HepG2 (cell line): ENCODE data around the gene CDK5RAP2.

Experiments
- BCL3 ChIP-seq: sonication (generic); formaldehyde crosslinking; IDR thresholded peaks from 2 replicates; pipeline ENCODE4 v1.5.1; 2020; ENCODE audit warnings: mild to moderate bottlenecking, missing genetic modification reagents, moderate library complexity
- CHD2 ChIP-seq: IDR thresholded peaks from 2 replicates; pipeline ENCODE4 v1.6.1; 2011; ENCODE audit warnings: low read depth, low read length, improper control_type of control experiment
- GMEB2 ChIP-seq: IDR thresholded peaks from 2 replicates; pipeline ENCODE4 v1.6.1; 2016; ENCODE audit warnings: missing biosample characterization, missing genetic modification reagents, low read depth
- JUN ChIP-seq: sonication (generic); formaldehyde crosslinking; IDR thresholded peaks from 2 replicates; pipeline ENCODE4 v1.4.0; 2020; ENCODE audit warnings: mild to moderate bottlenecking, missing genetic modification reagents
- MXD4 ChIP-seq: IDR thresholded peaks from 2 replicates; pipeline ENCODE4 v1.6.1; 2016; ENCODE audit warnings: mild to moderate bottlenecking, missing biosample characterization, missing genetic modification reagents
- SPEN ChIP-seq: sonication (generic); formaldehyde crosslinking; IDR thresholded peaks from 2 replicates; pipeline ENCODE4 v1.5.1; 2020; ENCODE audit warnings: low read depth, mild to moderate bottlenecking, missing genetic modification reagents
- U2AF1 ChIP-seq: fragments of 200-400 bp; formaldehyde crosslinking; optimal IDR thresholded peaks from 2 replicates; pipeline ENCODE3; 2017; ENCODE audit warnings: mild to moderate bottlenecking, low read depth, low read length
- ZMYM3 ChIP-seq: sonication (generic); formaldehyde crosslinking; IDR thresholded peaks from 2 replicates; pipeline ENCODE4 v1.5.1; 2020; ENCODE audit warnings: mild to moderate bottlenecking, missing genetic modification reagents
- ZNF550 ChIP-seq: sonication (generic); formaldehyde crosslinking; IDR thresholded peaks from 2 replicates; pipeline ENCODE4 v1.4.0; 2020; ENCODE audit warnings: mild to moderate bottlenecking, missing genetic modification reagents, borderline replicate concordance
- ZNF724P ChIP-seq: sonication (generic); formaldehyde crosslinking; IDR thresholded peaks from 2 replicates; pipeline ENCODE4 v1.8.0; 2022; ENCODE audit warnings: missing genetic modification reagents, borderline replicate concordance
- TF ChIP-seq, protein P1 (sequence below), 2 experiments: IDR thresholded peaks; 2 replicates each; pipeline ENCODE4 v1.6.1; 2011 to 2012; ENCODE audit warnings: low read length in 2 of 2, borderline replicate concordance in 1 of 2, low read depth in 1 of 2, mild to moderate bottlenecking in 1 of 2, moderate library complexity in 1 of 2

DNA sequence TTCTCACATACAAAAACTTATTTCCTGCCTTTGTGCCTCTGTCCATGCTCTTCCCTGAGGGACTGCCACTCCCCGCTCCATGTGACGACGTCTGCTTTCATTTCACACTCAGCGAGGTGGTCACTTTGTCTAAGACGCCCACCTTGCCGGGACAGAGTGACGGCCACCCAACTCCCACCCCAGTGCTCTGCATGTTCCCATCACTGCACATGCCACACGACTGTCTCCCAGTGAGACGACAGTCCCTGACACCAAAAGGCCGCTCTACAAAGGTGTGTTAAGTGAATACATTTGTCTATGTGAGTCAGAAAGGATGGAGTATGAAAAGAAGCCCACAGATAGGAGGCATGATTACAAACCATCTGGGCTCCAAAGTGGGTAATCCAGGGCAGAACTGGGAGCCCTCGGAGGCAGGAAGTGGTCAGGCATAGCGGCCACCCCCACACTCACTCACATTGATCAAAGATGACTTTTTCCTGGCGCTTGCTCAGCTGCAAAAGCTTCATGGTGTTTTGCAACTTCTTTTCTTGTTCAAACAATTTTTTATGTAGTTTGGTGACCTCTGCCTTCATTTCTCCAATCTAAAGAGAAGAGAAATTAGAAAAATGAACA is 185.8 kb downstream of the CDK5RAP2 start:
- TF ChIP-seq, protein P1, sequence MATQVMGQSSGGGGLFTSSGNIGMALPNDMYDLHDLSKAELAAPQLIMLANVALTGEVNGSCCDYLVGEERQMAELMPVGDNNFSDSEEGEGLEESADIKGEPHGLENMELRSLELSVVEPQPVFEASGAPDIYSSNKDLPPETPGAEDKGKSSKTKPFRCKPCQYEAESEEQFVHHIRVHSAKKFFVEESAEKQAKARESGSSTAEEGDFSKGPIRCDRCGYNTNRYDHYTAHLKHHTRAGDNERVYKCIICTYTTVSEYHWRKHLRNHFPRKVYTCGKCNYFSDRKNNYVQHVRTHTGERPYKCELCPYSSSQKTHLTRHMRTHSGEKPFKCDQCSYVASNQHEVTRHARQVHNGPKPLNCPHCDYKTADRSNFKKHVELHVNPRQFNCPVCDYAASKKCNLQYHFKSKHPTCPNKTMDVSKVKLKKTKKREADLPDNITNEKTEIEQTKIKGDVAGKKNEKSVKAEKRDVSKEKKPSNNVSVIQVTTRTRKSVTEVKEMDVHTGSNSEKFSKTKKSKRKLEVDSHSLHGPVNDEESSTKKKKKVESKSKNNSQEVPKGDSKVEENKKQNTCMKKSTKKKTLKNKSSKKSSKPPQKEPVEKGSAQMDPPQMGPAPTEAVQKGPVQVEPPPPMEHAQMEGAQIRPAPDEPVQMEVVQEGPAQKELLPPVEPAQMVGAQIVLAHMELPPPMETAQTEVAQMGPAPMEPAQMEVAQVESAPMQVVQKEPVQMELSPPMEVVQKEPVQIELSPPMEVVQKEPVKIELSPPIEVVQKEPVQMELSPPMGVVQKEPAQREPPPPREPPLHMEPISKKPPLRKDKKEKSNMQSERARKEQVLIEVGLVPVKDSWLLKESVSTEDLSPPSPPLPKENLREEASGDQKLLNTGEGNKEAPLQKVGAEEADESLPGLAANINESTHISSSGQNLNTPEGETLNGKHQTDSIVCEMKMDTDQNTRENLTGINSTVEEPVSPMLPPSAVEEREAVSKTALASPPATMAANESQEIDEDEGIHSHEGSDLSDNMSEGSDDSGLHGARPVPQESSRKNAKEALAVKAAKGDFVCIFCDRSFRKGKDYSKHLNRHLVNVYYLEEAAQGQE (IDR thresholded peaks at IDR 0.05; ENCODE audit: borderline replicate concordance in 1 of 2, low read depth in 1 of 2, low read length in 2 of 2) = no peak
- TF ChIP-seq ZMYM3 = no peak
- TF ChIP-seq MXD4 = no peak
- TF ChIP-seq JUN (CRISPR knock-in tag) = no peak
- no peak for TF ChIP-seq CHD2
- no peak for TF ChIP-seq BCL3 (CRISPR knock-in tag)
- no peak for TF ChIP-seq GMEB2 (CRISPR knock-in tag)
- TF ChIP-seq SPEN = no peak
- TF ChIP-seq U2AF1 = no peak
- TF ChIP-seq ZNF550 (CRISPR knock-in tag) = no peak
- no peak for TF ChIP-seq ZNF724P (CRISPR knock-in tag)
